H1 (cell line): Measurements from ENCODE around the gene PRMT1. TPM values are rescaled to one million over a fixed set of nuclear protein-coding genes. Genes with fewer than 3 reads are reported as not detected.

Experiments used
- BACH1 ChIP-seq: IDR thresholded peaks from 2 replicates; pipeline ENCODE4 v1.6.1; 2012; ENCODE audit warnings: low read length, improper control_type of control experiment
- BCL11A ChIP-seq, 2 experiments: IDR thresholded peaks; one replicate each; pipeline ENCODE4 v1.6.1; 2011; ENCODE audit warnings: low read depth in 2 of 2, low read length in 2 of 2, mild to moderate bottlenecking in 2 of 2
- HDAC2 ChIP-seq, 2 experiments: fragments of 300-600 bp in 1 of 2; sonication (generic) in 1 of 2; IDR thresholded peaks; 2 replicates each; pipeline ENCODE4 v1.6.1; 2011 to 2012; ENCODE audit warnings: low read depth in 2 of 2, low read length in 2 of 2, mild to moderate bottlenecking in 2 of 2, moderate library complexity in 2 of 2, borderline replicate concordance in 1 of 2, inconsistent platforms in 1 of 2
- KDM4A ChIP-seq: IDR thresholded peaks from one replicate; pipeline ENCODE4 v1.7.1; 2012; ENCODE audit warnings: low read depth, mild to moderate bottlenecking, moderate library complexity, low read length, inconsistent platforms; ENCODE audit not compliant: severe bottlenecking
- SRF ChIP-seq: IDR thresholded peaks from 2 replicates; pipeline ENCODE4 v1.6.1; 2011; ENCODE audit warnings: mild to moderate bottlenecking, low read depth, low read length, moderate library complexity
- TBP ChIP-seq: IDR thresholded peaks from 2 replicates; pipeline ENCODE4 v1.6.1; 2011; ENCODE audit warnings: low read depth, low read length, improper control_type of control experiment
- TCF12 ChIP-seq: IDR thresholded peaks from 2 replicates; pipeline ENCODE4 v1.6.1; 2011; ENCODE audit warnings: low read depth, mild to moderate bottlenecking, low read length
- polyA plus RNA-seq, 7 experiments: library from polyadenylated mRNA; depleted of rRNA in 3 of 7; stranded (reverse) in 5 of 7; unstranded in 2 of 7; fragments of >200 nt in 5 of 7; fragments of 200-250 nt in 2 of 7; gene quantifications; 1 replicate in 5 of 7; 2 replicates in 1 of 7; 4 replicates in 1 of 7; pipeline versions ENCODE4 v1.2.1 to v1.2.3, GENCODE V29; 2011 to 2013; ENCODE audit warnings: missing spikeins in 2 of 7, mixed read lengths in 2 of 7
- total RNA-seq: library from RNA; stranded (reverse); fragmentation: NEBNext Ultra II Directional; extraction: Animal tissue kit (Norgen Biotek cat#: 25700); gene quantifications from 2 replicates; pipeline ENCODE4 v1.2.1, GENCODE V29; 2021

The PRMT1 gene
- total and polyA plus RNA-seq, 2 of the 8 experiments (the other 6 are each of a cell fraction or from before 2014, with no cell fraction given): 561 to 1,215 TPM

GRCh38 chr19:49692147-49692506 is 15.1 kb downstream of the PRMT1 start (continued):
- TF ChIP-seq BACH1 (no peak), HDAC2 (IDR thresholded peaks at IDR 0.05; ENCODE audit: borderline replicate concordance in 1 of 2, low read depth in 2 of 2, low read length in 2 of 2) (no peak), BCL11A (IDR thresholded peaks at IDR 0.05; ENCODE audit: low read depth in 2 of 2, low read length in 2 of 2) (no peak), TCF12 (no peak), KDM4A (no peak), SRF (no peak), TBP (no peak)
